SKM-1 (cell line): Measurements from ENCODE around the gene UBXN4.
"Not testable (repeated sequence)": the region's sequence is repeated elsewhere in the genome, so short reads cannot be mapped to it uniquely, and the experiment has no call there.

Source experiments
- DNase-seq: peaks from one replicate; lab custom pipeline; 2025; ENCODE audit not compliant: unreplicated experiment; lab: John Stamatoyannopoulos, UW

Gene UBXN4, protein sequence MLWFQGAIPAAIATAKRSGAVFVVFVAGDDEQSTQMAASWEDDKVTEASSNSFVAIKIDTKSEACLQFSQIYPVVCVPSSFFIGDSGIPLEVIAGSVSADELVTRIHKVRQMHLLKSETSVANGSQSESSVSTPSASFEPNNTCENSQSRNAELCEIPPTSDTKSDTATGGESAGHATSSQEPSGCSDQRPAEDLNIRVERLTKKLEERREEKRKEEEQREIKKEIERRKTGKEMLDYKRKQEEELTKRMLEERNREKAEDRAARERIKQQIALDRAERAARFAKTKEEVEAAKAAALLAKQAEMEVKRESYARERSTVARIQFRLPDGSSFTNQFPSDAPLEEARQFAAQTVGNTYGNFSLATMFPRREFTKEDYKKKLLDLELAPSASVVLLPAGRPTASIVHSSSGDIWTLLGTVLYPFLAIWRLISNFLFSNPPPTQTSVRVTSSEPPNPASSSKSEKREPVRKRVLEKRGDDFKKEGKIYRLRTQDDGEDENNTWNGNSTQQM

DNA sequence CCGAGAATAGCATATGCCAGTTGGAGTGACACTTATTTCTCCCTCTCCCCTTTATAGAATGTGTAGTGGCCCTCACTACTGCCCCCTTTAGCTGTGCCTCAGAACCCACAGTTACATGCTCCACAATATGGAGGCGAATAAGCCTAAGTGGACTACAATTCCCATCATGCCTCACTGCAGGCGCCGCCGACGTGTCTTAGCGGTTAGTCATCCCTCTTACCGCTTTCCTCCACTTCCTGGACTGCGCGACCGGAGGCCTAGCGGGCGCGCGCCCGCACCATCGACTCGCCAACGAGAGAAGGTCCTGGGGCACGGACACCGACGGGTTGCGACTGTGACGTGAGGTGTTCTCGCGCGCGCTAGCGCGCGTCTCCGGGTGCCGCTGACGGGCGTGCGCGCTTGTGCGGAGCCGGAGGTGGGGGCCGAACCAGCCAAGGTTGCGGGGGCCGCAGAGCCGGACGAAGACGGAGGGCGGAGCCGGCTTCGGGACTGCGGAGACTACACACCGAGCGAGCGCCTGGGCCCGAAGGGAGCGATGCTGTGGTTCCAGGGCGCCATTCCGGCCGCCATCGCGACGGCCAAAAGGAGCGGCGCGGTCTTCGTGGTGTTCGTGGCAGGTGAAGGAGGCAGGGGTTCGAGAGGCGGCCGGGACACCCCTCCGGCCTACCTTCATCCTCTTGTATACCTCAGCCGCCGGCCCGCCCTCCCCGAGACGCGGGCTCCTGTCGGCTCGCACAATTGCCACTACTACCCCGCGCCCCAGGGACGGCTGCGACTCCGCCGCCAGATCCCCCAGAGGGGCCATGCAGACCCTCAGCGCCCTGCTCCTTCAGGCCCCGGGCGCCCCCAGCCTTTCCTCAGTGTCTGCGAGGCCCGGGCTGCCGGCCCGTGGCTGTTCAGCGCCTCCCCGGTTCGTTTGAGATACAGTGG is at the start of gene UBXN4:
UBXN4 (plus strand) TSS at position 461 of the 930 bp plus-strand sequence; CDS start at position 536, 75 bp downstream.
- peak; percentile 98 for DNase-seq

DNA sequence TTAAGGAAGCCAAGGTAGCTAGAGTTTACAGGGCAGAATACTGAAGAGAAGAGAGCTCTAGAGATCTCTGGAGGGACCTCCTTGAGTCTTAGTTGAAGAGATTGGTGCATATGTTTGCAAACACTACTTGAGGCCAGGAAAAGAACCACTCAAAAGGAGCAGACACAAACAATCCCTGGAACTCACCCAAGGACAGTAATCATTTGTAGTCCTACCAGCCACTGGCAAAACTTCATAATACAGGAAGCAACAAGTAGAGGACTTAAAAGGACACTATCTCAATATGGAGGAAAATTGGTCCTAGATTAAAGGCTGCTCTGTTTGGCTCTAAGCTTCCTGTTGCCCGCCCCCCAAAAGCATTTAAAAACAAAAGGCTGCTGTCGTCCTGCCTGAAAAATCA is 46.9 kb upstream of the UBXN4 start:
- DNase-seq: no peak

DNA sequence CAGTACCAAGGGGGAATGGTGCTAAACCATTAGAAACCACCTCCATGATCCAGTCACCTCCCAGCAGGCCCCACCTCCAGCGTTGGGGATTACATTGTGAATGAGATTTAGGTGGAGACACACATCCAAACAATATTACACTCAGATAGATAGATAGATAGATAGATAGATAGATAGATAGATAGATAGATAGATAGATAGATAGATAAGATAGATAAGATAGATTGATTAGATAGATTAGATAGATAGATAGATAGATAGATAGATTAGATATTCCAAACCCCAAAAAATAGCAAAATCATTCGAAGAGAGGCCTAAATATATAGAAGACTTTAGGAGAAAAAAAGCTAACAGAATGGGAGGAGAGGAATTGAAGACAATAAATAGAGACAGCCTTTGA is 42.8 kb upstream of the UBXN4 start:
- DNase-seq: no peak

DNA sequence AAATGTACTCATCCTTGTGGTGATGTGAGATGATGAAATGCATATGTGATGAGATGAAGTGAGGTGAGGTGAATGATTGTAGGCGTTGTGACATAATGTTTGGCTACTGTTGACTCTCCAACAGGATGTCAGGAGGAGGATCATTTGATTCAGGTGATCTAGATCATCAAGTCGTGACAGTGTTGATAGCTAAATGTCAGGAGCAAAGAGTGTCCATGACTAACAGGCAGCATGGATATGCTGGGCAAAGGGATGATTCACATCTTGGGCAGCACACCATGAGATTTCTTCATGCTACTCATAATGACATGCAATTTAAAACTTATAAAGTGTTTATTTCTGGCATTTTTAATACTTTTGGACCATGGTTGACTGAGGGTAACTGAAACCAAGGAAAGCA is 40.2 kb upstream of the UBXN4 start:
- DNase-seq: no peak

DNA sequence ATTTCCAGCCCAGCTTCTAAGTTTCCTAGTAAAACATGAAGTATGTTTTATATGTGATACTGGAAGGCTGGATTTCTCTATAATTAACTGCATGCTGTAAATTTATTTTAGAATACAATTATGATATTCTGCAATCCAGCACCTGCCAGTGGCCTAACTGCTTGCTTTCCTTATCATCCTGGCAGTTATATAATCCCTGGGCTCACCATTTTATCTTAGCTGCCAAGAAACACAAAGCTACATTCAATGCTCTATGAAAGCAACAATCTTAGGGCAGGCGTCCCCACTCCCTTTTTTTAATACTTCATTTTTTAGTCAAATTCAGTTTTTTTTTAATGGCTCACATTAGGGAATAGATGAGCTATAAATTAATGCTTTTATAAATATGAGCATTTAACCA is 38.4 kb upstream of the UBXN4 start:
- no peak for DNase-seq

DNA sequence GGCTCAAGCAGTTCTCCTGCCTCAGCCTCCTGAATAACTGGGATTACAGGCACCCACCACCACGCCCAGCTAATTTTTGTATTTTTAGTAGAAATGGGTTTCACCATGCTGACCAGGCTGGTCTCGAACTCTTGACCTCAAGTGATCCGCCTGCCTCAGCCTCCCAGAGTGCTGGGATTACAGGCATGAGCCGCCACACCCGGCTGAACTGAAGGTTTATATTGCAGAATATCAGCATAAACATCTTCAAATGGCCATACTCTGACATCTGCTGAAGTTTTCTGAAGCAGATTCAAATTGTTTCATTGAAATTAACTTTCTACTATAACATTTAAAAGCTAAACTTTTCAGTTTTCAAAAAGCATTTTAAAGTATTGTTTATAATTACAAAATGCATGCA is 37.6 kb upstream of the UBXN4 start:
- not testable (repeated sequence) for DNase-seq

DNA sequence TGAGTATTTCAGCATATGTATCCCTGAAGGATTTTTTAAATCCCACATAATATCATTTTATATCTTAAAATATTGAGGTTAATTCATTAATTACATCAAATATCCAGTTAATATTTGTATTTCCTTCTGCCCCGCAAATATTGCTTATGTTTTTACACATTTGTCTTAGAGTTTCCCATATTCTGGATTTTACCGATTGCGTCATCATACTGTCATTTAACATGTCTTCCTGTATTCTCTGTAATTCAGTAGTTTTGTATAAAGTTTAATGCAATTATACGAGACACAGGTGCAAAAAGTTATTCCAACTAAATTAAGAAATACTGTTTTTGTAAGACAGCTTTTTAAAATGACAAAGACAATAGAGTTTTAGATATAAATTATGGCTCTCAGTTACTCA is 33.5 kb upstream of the UBXN4 start:
- no peak for DNase-seq

DNA sequence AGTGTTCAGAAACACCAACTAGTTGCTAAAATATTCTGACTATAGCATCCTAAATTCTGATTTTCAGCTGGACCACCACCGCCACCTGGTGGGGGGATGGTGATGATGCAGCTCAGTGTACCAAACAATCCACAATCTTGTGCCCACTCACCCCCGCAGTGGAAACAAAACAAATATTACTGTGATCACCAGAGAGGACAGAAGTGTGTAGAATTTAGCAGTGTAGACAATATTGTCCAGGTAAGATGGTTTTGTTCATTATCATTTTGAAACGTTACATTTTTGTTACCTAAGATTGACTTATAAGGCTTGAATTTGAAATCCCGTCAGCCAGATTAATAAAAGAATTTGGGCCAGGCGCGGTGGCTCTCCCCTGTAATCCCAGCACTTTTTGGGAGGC is 31.7 kb upstream of the UBXN4 start:
- DNase-seq: peak; percentile 47

DNA sequence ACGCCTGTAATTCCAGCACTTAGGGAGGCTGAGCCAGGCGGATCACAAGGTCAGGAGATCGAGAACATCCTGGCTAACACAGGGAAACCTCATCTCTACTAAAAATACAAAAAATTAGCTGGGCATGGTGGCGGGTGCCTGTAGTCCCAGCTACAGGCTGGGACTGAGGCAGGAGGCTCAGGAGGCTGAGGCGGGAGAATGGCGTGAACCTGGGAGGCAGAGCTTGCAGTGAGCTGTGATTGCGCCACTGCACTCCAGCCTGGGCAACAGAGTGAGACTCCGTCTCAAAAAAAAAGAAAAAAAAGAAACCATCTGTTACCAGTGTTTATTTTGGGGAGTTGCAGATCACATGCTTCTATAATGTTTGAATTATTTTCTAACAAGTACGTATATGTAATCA is 26.6 kb upstream of the UBXN4 start:
- not testable (repeated sequence) for DNase-seq

DNA sequence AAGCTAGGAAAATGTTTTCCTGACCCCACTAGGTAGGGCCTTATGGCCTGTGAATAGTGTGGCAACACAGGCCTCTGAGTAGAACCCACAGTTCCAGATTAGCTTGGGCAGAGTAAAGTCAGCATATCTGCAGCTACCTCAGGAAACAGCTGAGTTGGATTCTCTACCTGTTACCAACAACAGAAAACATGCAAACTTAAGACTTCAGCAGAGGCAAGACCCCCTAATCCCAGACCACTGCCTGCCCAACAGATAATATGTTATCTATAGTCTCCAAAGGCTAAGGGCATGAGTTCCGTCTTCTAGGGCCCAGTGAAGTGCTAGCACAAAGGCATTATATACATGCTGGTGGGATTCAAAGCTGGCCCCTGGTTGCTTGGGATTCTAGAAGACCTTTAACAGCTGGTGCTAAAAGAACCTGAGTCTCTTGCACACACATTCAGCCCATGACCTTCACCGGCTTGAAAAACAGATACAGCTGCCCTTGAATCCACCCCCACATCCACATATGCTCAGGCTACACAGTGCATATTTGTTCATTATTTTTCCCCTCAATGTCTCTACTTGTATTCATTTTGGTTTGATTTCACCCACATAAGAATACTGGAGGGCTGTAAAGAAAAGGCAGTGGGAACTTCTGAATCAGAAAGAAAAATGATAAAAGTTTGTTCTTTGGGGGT is 13.5 kb upstream of the UBXN4 start:
- DNase-seq: no peak

DNA sequence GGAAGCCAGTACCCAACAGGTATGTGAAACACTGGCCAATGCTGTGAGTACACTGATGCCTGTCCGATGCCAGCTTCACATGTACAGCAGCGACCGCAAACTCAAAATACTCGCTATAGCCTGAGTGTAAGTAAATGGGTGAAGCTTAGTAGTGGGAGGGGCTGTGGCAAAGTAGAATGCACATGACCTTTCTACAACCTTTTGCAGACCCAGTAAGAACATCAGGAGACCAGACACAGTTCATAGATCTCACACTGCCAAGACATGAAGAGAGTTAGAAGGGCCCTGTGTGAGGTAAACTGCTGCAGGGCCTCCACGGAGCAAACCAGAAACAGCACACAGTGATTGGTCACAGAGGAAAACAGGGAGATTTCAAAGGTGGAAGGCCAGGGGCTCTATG is 9.1 kb upstream of the UBXN4 start:
- DNase-seq: no peak

DNA sequence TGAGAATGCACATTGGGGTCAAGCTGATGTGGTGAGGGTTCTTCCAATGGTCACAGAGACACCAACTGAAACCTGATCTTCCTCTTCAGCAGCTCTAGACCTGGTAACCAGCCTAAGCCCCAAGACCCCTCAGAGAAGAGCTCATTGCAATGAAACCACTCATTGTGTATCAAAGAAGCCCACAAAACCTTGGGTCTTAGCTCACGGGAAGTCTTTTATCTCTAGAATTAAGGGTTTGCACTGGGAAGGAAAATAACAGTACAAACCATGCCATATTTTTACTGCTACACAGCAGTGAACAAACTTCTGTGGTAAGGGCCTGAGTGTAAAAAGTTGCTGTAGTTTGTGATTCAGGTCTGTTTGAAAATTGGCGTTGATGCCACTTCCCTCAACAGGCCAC is 8.6 kb upstream of the UBXN4 start:
- DNase-seq: no peak

DNA sequence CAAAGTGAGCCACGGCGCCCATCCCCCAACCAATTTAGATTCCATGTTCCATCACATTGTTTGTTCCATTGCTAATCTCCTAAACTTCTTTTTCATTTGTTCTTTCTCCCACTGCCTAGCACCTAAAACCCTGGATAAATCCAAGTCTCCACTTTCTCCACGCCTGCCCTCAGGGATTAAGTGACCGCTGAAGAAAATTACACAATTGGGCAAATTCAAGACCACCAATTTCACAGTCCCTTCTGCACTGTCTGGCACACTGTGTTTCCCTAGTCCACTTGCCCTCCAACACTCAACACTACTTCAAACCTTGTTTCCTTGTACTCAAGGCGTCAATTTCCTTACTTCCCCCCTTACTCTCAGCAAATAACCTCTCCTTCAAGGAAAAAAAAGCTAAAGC is 5.1 kb upstream of the UBXN4 start:
- DNase-seq: no peak

DNA sequence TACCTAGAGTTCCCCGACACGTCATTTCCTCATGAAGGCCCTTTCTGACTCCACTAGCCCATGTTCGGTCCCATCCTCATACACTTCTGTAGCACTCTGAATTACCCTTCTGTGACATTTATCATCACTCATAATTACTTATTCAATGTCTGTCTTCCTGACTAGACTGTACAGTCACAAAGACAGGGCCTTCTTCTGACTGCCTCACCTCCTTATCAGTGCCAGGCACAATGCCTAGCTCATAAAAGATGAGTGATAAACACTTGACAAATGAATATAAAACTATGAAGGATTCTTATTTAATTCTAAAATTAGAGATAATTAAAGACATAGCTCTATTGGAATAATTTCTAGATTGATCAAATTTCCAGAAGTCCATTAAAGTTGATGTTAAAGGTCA is 1.4 kb upstream of the UBXN4 start:
- no peak for DNase-seq

DNA sequence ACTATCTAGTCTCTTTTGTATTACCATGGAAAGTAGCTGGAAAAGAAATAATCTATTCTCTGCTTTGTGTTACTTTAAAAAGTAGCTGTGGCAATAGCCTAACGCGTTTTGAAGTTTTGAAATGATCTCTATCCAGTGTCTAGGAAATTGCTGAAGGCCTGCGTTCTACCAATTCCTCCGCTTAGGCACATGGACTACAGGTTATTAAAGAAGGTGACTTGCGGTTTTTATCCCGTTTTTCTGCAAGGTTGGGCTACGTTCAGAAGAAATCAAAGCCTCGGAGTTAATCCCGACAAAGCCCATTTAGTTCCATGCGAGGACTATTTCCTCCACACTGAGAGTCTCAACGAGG is 636 bp upstream of the UBXN4 start:
- no peak for DNase-seq

DNA sequence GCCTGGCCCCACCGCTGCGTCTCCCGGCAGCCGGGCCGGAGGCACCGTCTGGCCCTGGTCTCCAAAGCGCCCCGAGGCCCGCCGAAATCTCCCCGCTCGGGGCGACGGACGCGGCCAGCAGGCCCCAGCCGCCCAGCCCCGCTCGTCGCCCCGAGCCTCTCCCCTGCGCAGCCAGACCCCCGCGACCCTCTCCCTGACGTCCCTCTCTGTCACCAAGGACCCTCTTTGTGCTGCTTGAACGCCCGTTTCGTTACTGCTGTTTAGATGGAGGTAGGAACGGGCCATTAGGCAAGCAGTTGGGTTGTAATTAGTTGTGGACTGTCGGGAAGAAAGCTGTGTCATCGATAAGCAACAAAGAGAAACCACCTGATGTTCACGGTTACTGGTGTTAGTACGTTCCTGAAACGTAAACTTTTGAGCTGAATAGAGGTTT is 686 bp downstream of the UBXN4 start:
- DNase-seq: no peak

DNA sequence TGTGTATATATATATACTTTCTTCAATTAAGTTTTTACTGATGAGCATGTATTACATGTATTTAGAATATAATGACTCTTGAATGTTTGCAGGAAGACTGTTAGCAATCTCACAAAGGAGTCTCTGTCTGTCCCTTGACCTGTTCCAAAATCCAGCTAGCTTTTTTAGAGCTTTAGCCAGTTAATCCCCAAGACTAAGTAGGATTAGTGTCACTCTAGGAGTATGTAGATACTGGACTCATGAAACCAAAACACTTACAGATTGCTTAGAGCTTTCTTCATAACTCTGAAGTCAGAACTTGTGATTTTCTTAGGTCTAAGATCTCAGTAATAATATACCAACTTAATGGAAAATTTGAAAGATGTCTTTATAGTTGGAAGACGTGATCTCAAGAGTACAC is 2.2 kb downstream of the UBXN4 start:
- DNase-seq: no peak

DNA sequence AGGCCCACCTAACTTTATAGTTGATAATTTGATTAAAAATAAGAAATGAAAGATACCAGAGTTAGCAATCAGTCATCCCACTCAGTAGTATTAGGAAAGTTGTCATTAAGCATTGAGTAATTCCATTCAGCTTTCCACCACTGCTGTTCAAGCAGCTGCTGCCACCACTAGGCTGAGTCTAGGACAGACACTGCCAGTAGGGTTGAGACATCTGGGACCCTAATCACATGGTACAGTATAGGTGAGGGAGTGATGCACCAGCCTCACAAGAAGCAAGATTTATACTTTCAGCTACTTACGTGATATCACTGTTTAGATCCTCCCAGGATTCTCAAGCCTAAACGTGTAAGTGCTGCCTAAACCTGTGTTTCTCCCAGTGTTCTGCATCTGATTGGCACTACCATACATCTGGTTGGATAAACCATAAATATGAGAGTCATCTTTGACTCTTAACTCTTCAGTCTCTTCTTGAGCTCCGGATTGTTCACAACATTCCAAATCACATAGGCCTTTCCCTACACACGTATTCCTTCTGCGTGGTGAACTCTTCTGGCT is 3.2 kb downstream of the UBXN4 start:
- DNase-seq: no peak

DNA sequence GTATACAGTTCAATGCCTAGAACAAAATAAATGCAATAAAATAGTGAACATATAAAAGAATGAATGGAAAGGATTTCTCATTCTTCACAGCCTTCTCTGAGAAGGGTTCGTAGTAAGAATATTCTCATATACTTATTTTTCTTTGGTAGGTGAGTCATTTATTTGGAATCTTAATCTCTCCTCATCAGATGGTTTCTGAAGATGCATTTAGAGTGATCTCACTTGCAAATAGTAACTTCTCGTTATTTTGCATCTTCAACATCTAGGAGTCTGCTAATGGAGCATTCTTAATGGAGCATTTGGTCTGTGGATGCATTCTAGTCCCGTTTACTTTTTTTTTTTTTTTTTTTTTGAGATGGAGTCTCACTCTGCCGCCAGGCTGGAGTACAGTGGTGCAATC is 3.9 kb downstream of the UBXN4 start:
- DNase-seq: no peak

DNA sequence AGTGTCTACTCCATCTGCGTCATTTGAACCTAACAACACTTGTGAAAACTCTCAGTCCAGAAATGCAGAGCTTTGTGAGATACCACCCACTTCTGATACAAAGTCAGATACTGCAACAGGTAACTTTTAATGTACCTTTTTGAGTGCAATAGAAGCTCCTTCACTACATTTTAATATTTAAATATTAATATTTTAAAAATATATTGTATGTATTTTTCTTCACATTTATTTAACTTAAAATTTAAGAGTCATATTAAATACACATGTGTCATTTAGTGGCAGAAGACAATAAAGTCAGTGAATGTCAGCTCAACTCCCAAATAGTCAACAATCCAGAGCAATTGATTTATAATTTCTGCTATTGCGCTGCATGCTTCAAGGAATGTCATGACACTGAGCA is 13.9 kb downstream of the UBXN4 start:
- no peak for DNase-seq

DNA sequence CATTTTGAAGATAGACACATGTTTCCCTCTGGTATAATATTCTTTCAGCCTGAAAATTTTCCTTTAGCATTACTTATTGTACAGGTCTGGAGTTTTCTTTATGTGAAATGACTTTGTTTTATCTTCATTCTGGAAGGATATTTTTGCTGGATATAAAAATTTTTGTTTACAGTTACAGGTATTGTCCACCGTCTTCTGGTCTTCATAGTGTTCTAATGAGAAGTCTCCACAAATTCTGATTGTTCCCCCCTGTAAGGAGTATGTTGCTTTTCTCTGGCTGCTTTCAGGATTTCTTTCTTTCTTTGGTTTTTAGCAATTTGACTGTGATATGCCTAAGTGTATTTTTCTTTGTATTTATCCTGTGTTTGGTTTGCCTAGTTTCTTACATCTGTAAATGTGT is 15.0 kb downstream of the UBXN4 start:
- no peak for DNase-seq
